IPS DF 4.7 (cell line): ENCODE data around the gene LCMT2.

Experiments
- DNase-seq: peaks from one replicate; pipeline ENCODE4 v3.0.0-alpha.2; 2013; ENCODE audit warnings: low spot score; ENCODE audit errors: extremely low read depth

LCMT2 gene

DNA sequence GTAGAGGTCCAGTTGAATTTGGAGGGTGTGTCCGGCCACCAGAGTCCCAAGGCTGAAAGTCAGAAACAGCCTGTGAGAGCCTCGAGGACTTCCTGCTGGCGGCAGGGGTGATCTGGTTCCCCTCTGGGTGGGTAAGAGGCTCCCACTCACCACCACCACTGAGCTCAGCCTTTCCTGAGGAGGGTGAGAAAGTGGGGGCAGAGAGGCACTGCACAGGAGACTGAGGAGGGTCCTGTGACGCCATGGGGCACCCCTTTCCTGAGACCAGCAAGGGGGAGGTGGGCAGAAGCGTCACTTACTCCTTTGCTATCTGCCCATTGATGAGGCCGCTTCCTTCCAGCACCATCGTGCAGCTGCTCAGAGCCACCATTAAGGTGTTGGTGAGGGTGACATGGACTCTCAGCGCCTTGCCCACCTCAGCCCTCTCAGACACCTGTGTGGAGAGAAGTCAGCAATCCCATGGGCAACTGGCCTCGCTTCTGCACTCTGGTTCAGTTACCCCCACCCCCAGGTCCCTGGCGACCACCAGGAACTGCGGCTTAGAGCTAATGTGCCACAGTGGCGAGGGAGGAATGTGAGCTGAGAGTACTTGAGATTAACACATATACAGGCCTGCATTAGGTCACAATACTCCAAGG, 53.7 kb downstream of the LCMT2 start:
- no peak for DNase-seq

DNA sequence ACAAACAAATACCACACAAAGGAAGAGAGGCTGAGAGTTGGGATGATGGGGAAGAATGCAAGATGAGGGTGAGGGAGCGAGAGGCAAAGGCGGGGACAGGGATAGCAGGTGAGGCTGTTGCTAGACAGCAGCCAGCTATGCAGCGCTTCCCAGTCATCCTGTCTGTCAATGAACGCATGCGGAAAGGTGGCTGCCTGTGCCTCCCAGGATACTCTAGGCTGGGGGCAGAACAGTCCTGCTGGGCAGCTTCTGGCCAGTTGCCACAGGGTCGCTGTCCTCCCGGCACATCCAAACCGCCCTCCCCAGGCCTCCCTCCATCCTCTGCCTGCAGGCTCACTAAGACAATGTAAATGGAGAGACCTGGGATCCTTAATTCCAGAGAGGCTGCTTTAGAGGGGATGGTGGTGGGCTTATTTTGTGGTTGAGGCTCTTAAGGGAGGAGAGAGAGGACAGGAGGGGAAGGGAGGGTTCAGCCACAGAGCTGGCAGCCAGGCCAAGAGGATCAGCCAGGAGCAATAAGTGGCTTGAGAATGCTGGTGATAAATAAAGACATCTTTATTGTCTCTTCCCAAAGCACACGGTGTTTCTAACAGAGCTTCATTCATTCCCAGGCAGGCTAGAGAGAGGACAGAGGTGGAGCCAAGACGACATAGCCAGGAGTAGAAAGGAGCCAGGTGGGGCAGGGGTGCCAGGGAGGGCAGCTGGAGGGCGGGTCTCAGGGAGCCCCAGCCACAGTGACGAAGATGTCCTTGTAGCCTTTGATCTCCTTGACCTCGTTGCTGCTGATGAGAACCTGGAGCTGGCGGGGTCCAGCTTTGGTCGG, 54.4 kb downstream of the LCMT2 start:
- DNase-seq: no peak

DNA sequence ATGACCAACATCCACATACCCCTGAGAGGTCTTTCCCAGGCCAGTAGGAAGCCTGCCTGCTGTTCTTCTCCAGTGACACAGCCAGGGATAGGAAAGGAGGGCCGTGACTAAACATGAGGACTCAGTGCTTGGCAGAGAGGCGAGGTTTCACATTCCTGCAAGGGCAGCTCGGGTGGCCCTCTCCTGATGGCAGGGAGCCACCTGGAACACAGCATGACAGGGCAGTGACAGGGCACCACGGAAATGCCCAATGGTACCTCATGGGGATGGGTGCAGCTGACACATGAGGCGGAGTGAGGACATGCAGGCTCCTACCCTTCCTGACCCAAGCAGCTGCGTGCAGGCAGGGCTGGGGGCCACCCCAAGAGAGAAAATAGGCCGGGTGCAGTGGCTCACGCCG, 56.2 kb downstream of the LCMT2 start:
- DNase-seq: no peak
